Globus pallidus (tissue), 1 donor: Measurements from ENCODE around the gene GABRB1.

Experiments used
- DNase-seq: peaks from one replicate; pipeline ENCODE4 v3.0.0-alpha.2; 2015; ENCODE audit warnings: low spot score

GABRB1 gene

GRCh38 chr4:47031011-47031678 is at the start of gene GABRB1:
GABRB1 (plus strand) TSS chr4:47031567.
- DNase-seq: peak; percentile 74

- DNase-seq: no peak
Measured at GRCh38 chr4:46984781-46985180, 46.6 kb upstream of the GABRB1 start.

GRCh38 chr4:46986922-46987638 is 44.3 kb upstream of the GABRB1 start:
- no peak for DNase-seq

- no peak for DNase-seq
Measured at GRCh38 chr4:46992338-46992737, 39.0 kb upstream of the GABRB1 start.

- DNase-seq: no peak
Measured at GRCh38 chr4:46993075-46994006, 38.0 kb upstream of the GABRB1 start, which contains the start of gene GABRA4. GABRA4 (minus strand) TSS chr4:46993581; CDS start chr4:46993424, 157 bp downstream.

GRCh38 chr4:46994007-46994405 is 37.4 kb upstream of the GABRB1 start:
- no peak for DNase-seq

GRCh38 chr4:46999566-46999965 is 31.8 kb upstream of the GABRB1 start:
- no peak for DNase-seq

GRCh38 chr4:47000406-47000805 is 31.0 kb upstream of the GABRB1 start:
- no peak for DNase-seq

GRCh38 chr4:47002580-47002979 is 28.8 kb upstream of the GABRB1 start:
- DNase-seq: no peak

- DNase-seq: no peak
Measured at GRCh38 chr4:47010347-47010911, 20.9 kb upstream of the GABRB1 start.

- DNase-seq: no peak
Measured at GRCh38 chr4:47010912-47011446, 20.4 kb upstream of the GABRB1 start.

GRCh38 chr4:47012676-47013075 is 18.7 kb upstream of the GABRB1 start:
- DNase-seq: no peak

- DNase-seq: no peak
Measured at GRCh38 chr4:47013373-47013772, 18.0 kb upstream of the GABRB1 start.

- no peak for DNase-seq
Measured at GRCh38 chr4:47017081-47017480, 14.3 kb upstream of the GABRB1 start.

- DNase-seq: no peak
Measured at GRCh38 chr4:47017494-47017893, 13.9 kb upstream of the GABRB1 start.

- DNase-seq: no peak
Measured at GRCh38 chr4:47031751-47032404, 511 bp downstream of the GABRB1 start.

- peak; percentile 65 for DNase-seq
Measured at GRCh38 chr4:47032405-47033106, 1.2 kb downstream of the GABRB1 start.

GRCh38 chr4:47038263-47038662 is 6.9 kb downstream of the GABRB1 start:
- DNase-seq: no peak

- DNase-seq: no peak
Measured at GRCh38 chr4:47040828-47041227, 9.5 kb downstream of the GABRB1 start.

GRCh38 chr4:47043821-47044220 is 12.5 kb downstream of the GABRB1 start:
- no peak for DNase-seq

- DNase-seq: no peak
Measured at GRCh38 chr4:47045261-47045660, 13.9 kb downstream of the GABRB1 start.
